ENCODE results near the gene COL8A2.

GRCh38 chr1:36136535-36136934 is 11.5 kb upstream of the COL8A2 start:
- TF ChIP-seq YY1 (IDR thresholded peaks at IDR 0.05; ENCODE audit: insufficient read depth, insufficient read length) (no peak), ZNF274 (IDR thresholded peaks at IDR 0.05; ENCODE audit: low read depth, low read length) (no peak)

Data from NT2/D1 (cell line).